ENCODE results near the gene ZDHHC6. TPM values are rescaled to one million over a fixed set of nuclear protein-coding genes. Genes with fewer than 3 reads are reported as not detected.

Gene ZDHHC6
- total RNA-seq, 1 donor from 2014 or later, result 44.5 TPM

DNA sequence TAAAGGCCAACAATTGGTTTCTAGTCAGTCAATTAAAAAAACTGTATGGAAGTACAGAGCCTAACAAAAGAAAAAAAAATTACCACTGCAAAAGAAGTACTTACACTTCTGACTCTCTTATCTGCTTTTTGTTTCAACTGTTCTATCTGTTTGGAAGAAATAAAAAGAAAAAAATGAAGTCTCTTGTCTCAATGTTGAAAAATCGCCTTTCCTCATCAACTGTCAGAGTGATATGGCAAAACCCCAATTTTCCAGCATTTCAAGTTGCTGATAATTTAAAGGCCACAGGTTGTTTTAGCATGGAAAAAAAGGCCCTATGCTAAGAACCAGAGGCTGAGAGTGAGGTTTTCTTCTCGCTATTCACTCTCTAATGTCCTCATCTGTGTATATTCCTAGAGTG lies 13.6 kb downstream of the ZDHHC6 start:
- no peak overlapping the region for H3K4me3 Mint-ChIP-seq
- TF ChIP-seq, protein P1, sequence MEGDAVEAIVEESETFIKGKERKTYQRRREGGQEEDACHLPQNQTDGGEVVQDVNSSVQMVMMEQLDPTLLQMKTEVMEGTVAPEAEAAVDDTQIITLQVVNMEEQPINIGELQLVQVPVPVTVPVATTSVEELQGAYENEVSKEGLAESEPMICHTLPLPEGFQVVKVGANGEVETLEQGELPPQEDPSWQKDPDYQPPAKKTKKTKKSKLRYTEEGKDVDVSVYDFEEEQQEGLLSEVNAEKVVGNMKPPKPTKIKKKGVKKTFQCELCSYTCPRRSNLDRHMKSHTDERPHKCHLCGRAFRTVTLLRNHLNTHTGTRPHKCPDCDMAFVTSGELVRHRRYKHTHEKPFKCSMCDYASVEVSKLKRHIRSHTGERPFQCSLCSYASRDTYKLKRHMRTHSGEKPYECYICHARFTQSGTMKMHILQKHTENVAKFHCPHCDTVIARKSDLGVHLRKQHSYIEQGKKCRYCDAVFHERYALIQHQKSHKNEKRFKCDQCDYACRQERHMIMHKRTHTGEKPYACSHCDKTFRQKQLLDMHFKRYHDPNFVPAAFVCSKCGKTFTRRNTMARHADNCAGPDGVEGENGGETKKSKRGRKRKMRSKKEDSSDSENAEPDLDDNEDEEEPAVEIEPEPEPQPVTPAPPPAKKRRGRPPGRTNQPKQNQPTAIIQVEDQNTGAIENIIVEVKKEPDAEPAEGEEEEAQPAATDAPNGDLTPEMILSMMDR (IDR thresholded peaks at IDR 0.05), result no peak
- ATAC-seq (ENCODE audit: low read depth), result no peak
- ChIA-PET POLR2A (no interaction called here), CTCF (interaction anchor here (1.2 to 2.5 kb wide), 2 partner anchors 7 to 39 kb away, joined by 4 to 8 read pairs; no protein-coding TSS in a partner anchor)
- H3K27ac Mint-ChIP-seq, result no peak overlapping the region
- H3K27me3 Mint-ChIP-seq, result no peaks in the 10 kb centered on the region
- H3K9me3 Mint-ChIP-seq, result no peaks in the 10 kb centered on the region
- intact Hi-C loops (cut with micrococcal nuclease), result loop anchor here (5.0 to 10.0 kb wide), 3 partner anchors 39 to 251 kb away; partner anchors contain the start of gene GPAM
- H3K36me3 Mint-ChIP-seq (ENCODE audit: low read depth), result peaks cover 78% of the 10 kb centered on the region
- peaks cover 7% of the 10 kb centered on the region for H3K4me1 Mint-ChIP-seq
- no peak for DNase-seq

DNA sequence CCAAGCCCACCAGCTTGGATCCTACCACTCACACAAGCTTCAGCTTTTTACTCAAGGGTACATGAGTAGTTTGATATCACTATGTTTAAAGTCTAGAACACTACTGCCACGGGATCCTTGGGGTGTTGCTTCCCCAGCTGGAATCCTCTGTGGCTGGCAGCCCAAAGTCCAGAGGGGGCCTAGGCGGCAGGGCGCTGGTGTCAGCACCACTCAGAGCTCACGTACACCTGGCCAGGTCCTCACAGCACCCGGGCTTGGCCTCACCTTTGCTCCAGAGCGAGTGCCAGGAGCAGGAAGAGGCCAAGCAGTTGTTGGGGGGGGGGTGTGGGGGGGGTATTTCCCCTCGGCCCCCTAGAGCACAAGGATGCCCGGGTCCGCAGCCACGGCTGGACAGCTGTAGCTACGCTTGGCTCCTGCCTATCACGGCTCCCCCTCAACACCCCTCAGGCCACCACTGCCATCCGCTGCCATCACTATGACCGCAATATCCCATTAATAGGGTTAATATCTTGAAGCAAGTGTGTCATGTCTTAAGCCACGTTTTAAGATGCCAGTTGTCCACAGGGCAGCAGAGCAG lies 17.0 kb downstream of the ZDHHC6 start:
- POLR2A ChIA-PET, result interaction anchor here (0.6 to 1.0 kb wide), 2 partner anchors 54 to 245 kb away, joined by 3 to 6 read pairs; no protein-coding TSS in a partner anchor
- Mint-ChIP-seq H3K4me3 (no peak overlapping the region), H3K4me1 (peaks cover 7% of the 10 kb centered on the region), H3K27ac (peak overlapping the region; percentile 27), H3K27me3 (no peaks in the 10 kb centered on the region), H3K9me3 (no peaks in the 10 kb centered on the region), H3K36me3 (ENCODE audit: low read depth) (peaks cover 85% of the 10 kb centered on the region)
- TF ChIP-seq, protein P1 (IDR thresholded peaks at IDR 0.05), result no peak
- ATAC-seq (ENCODE audit: low read depth) (no peak), DNase-seq (no peak)
- intact Hi-C loops (cut with micrococcal nuclease), result loop anchor here (5.0 to 10.0 kb wide), 3 partner anchors 43 to 247 kb away; partner anchors contain the start of gene GPAM
- CTCF ChIA-PET, result no interaction called here

DNA sequence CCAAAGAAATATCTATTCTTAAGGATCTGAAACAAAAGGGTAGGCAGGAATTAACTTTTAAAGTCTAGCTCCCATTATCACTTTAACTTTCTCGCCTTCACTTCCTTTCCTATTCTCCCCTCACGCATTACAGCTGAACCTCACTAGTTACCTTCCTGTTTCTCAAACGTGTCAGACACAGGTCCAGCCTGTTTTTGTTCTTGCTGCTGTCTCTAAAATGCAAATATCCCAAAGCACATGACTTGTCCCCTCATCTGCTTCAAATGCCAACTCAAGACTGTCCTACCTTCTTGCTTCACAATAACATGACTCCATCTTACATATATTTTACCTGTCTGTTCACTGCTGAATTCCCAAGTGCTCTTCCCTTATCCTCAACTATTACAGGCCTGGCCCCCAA lies 17.6 kb downstream of the ZDHHC6 start:
- no peak for DNase-seq
- CTCF ChIA-PET, result no interaction called here

DNA sequence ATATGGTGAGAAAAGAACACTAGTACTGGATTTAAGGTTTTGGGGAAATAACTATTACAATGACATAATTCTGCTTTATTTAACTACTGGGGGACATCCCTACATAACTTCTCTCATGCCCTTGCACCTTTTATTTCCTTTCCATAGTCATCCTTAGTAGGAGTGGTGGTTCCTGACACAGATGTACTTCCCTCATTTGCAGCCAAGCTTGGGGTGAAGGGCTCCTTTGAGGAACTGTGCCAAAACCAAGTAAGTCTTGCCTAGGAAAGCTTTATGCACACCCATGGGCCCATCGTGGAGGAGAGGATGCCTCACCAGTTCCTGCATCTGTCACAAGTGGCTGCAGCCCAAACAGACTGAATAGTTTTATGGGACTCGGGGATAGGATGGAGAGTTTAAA lies 20.6 kb downstream of the ZDHHC6 start:
- intact Hi-C loops (cut with micrococcal nuclease), result no loop called here
- POLR2A ChIA-PET, result no interaction called here

More for the DNA sequence above, 17.6 kb downstream of the ZDHHC6 start:
- Mint-ChIP-seq H3K36me3 (ENCODE audit: low read depth) (peaks cover 85% of the 10 kb centered on the region), H3K4me3 (no peak overlapping the region), H3K27me3 (no peaks in the 10 kb centered on the region), H3K9me3 (no peaks in the 10 kb centered on the region), H3K27ac (peak overlapping the region; percentile 27), H3K4me1 (peaks cover 7% of the 10 kb centered on the region)
- POLR2A ChIA-PET, result interaction anchor here (0.6 to 1.0 kb wide), 2 partner anchors 53 to 245 kb away, joined by 3 to 6 read pairs; no protein-coding TSS in a partner anchor
- TF ChIP-seq, protein P1 (IDR thresholded peaks at IDR 0.05), result no peak
- peak; percentile 54 for ATAC-seq (ENCODE audit: low read depth)
- intact Hi-C loops (cut with micrococcal nuclease), result no loop called here

DNA sequence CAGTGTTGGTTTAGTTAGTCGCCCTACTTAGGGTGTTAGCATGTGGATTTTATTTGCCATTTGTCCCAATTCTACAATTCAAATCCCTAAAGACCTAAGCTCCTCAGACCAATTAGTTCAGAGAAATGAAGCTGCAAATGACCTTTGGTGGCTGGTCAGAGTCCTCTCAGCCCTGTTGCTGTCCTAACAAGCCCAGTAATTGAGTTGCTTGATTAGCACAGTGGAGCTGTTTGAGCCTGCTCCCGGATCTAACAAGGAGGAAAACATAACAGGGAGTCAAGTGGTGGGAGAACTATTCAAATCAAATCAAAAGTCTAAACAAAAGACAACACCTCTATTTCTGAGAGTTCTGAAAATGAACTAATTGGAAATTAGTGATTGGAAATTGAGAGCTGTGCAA lies 22.1 kb downstream of the ZDHHC6 start:
- Mint-ChIP-seq H3K4me3 (no peak overlapping the region), H3K36me3 (ENCODE audit: low read depth) (peaks cover 78% of the 10 kb centered on the region), H3K27ac (no peak overlapping the region), H3K4me1 (peaks cover 7% of the 10 kb centered on the region), H3K9me3 (no peaks in the 10 kb centered on the region), H3K27me3 (no peaks in the 10 kb centered on the region)
- ChIA-PET POLR2A (no interaction called here), CTCF (no interaction called here)
- ATAC-seq (ENCODE audit: low read depth), result no peak
- TF ChIP-seq, protein P1 (IDR thresholded peaks at IDR 0.05), result no peak
- intact Hi-C loops (cut with micrococcal nuclease), result no loop called here
- DNase-seq, result no peak

More for the DNA sequence above, 20.6 kb downstream of the ZDHHC6 start:
- CTCF ChIA-PET, result interaction anchor here (0.9 kb wide), 1 partner anchor 9 kb away, joined by 4 read pairs; no protein-coding TSS in a partner anchor
- no peak for ATAC-seq (ENCODE audit: low read depth)
- Mint-ChIP-seq H3K27ac (no peak overlapping the region), H3K36me3 (ENCODE audit: low read depth) (peaks cover 83% of the 10 kb centered on the region), H3K4me1 (peaks cover 7% of the 10 kb centered on the region), H3K9me3 (no peaks in the 10 kb centered on the region), H3K4me3 (no peak overlapping the region), H3K27me3 (no peaks in the 10 kb centered on the region)
- TF ChIP-seq, protein P1 (IDR thresholded peaks at IDR 0.05), result no peak
- no peak for DNase-seq

Measured in activated B cell treated with CpG ODN at 0.5 μM for 24 hours (primary cell).